ENCODE measurements around the gene JOSD2. TPM values are rescaled to one million over a fixed set of nuclear protein-coding genes. Genes with fewer than 3 reads are reported as not detected.

The JOSD2 gene
- total RNA-seq, 1 experiment from 2014 or later: 5.4 TPM

DNA sequence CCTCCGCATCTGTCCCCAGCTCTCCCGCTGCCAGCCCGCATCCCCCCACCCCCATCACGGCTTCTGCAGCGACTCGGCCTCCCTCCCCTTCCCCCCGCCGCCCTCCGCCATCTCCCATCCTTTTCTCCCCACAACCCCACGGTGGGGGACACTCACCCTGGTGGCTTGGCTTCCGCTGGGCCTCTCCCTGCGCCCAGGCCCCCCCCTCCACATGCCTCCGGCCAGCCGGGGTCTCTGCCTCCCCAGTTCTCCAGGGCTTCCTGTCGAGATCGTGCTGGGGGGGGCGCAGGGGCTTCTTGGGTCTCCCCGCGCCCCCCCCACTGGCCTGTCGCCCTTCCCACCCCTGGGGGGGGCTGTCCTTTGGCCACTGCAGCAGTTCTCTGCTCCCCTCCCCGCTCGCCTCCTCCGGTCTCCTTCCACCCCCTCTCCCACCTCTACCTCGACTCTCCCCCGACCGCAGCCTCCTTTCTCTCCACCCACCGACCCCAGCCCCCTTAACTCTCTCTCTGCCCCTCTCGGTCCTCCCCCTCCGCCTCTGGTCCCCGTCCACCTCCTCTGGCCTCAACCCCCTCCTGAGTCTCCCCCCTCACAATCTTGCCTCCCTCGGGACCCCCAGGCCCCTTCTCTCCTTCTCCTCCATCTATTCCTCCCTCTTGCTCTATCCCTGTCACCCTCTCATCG, 40.2 kb upstream of the JOSD2 start:
- no peak overlapping the region for H2AFZ ChIP-seq (ENCODE audit: low read length)
- no peak overlapping the region for H3K23ac ChIP-seq (ENCODE audit: insufficient read length, low read depth, low read length)
- Mint-ChIP-seq H3K4me3 (peak overlapping the region; percentile 67 to 95), H3K36me3 (ENCODE audit: insufficient read depth in 1 of 3, low read depth in 3 of 3) (peaks cover 0 to 5% (median 0%) of the 10 kb centered on the region in 3 experiments; a peak in 1 of 7 replicates), H3K27ac (no peak overlapping the region; a peak in 1 of 7 replicates), H3K27me3 (ENCODE audit: low read depth) (peaks cover 76% of the 10 kb centered on the region), H3K9me3 (no peaks in the 10 kb centered on the region; a peak in 1 of 5 replicates), H3K4me1 (peaks cover 12 to 45% of the 10 kb centered on the region in 2 experiments)
- H3K27me3 ChIP-seq (ENCODE audit: insufficient read depth, low read length): no peaks in the 10 kb centered on the region; the same call in 1 of the 2 replicates
- H4K91ac ChIP-seq (ENCODE audit: insufficient read length, low read depth, low read length): no peak overlapping the region
- WGBS (ENCODE audit: extremely low coverage, insufficient read length, low lambda C conversion rate): no CpG with 5 or more reads among the region's 32 CpGs
- no peak overlapping the region for H3K27ac ChIP-seq (ENCODE audit: insufficient read length, low read depth, low read length)
- H2BK12ac ChIP-seq (ENCODE audit: insufficient read length, low read depth, low read length): no peak overlapping the region
- no peak overlapping the region for H3K18ac ChIP-seq (ENCODE audit: insufficient read length, low read depth, low read length)
- H3T11ph ChIP-seq (ENCODE audit: low read length): no peak overlapping the region
- no peak overlapping the region for H3K56ac ChIP-seq (ENCODE audit: insufficient read length, low read depth, low read length)
- H4K20me1 ChIP-seq (ENCODE audit: control insufficient read depth, insufficient read depth, insufficient read length): no peaks in the 10 kb centered on the region
- H2BK15ac ChIP-seq (ENCODE audit: low read depth, low read length): no peak overlapping the region
- no peak overlapping the region for H3K14ac ChIP-seq (ENCODE audit: insufficient read depth, low read length)
- peaks cover 7% of the 10 kb centered on the region for H3K23me2 ChIP-seq (ENCODE audit: insufficient read length, low read depth, low read length, poor library complexity, severe bottlenecking)
- H2BK5ac ChIP-seq (ENCODE audit: insufficient read length, low read length): no peak overlapping the region
- no peaks in the 10 kb centered on the region for H3K9me3 ChIP-seq (ENCODE audit: control insufficient read depth, low read depth, low read length)
- no peak overlapping the region for H4K8ac ChIP-seq (replicated peaks; ENCODE audit: insufficient read length, low read depth, low read length)
- H3K79me2 ChIP-seq (ENCODE audit: insufficient read depth, low read length): no peaks in the 10 kb centered on the region
- H3K4me2 ChIP-seq (ENCODE audit: insufficient read depth, insufficient read length, low read length): peak overlapping the region; percentile 74
- H3K79me1 ChIP-seq (ENCODE audit: insufficient read depth, low read depth, low read length, poor library complexity, severe bottlenecking): no peaks in the 10 kb centered on the region
- no peak overlapping the region for H2BK120ac ChIP-seq (ENCODE audit: low read depth, low read length, poor library complexity, severe bottlenecking)
- DNase-seq: no peak
- H3K4ac ChIP-seq (ENCODE audit: low read depth, low read length): no peak overlapping the region
- no peak overlapping the region for H4K5ac ChIP-seq (ENCODE audit: insufficient read length, low read depth, low read length)
- H3K9ac ChIP-seq (ENCODE audit: extremely low read depth, insufficient read length, low read length): no peak overlapping the region
- H2AK5ac ChIP-seq (ENCODE audit: insufficient read length, low read length): no peak overlapping the region
- no peaks in the 10 kb centered on the region for H3K4me1 ChIP-seq (ENCODE audit: insufficient read depth, low read length)
- no peak overlapping the region for H2BK20ac ChIP-seq (ENCODE audit: low read depth, low read length, poor library complexity, severe bottlenecking)
- TF ChIP-seq, protein P1, sequence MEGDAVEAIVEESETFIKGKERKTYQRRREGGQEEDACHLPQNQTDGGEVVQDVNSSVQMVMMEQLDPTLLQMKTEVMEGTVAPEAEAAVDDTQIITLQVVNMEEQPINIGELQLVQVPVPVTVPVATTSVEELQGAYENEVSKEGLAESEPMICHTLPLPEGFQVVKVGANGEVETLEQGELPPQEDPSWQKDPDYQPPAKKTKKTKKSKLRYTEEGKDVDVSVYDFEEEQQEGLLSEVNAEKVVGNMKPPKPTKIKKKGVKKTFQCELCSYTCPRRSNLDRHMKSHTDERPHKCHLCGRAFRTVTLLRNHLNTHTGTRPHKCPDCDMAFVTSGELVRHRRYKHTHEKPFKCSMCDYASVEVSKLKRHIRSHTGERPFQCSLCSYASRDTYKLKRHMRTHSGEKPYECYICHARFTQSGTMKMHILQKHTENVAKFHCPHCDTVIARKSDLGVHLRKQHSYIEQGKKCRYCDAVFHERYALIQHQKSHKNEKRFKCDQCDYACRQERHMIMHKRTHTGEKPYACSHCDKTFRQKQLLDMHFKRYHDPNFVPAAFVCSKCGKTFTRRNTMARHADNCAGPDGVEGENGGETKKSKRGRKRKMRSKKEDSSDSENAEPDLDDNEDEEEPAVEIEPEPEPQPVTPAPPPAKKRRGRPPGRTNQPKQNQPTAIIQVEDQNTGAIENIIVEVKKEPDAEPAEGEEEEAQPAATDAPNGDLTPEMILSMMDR (conservative IDR thresholded peaks at IDR 0.05): no peak

Data from H9 (cell line).